ENCODE data around the gene IGFBP7. TPM values are rescaled to one million over a fixed set of nuclear protein-coding genes. Genes with fewer than 3 reads are reported as not detected.

The IGFBP7 gene
- total RNA-seq, 1 donor from 2014 or later = 487 TPM

DNA sequence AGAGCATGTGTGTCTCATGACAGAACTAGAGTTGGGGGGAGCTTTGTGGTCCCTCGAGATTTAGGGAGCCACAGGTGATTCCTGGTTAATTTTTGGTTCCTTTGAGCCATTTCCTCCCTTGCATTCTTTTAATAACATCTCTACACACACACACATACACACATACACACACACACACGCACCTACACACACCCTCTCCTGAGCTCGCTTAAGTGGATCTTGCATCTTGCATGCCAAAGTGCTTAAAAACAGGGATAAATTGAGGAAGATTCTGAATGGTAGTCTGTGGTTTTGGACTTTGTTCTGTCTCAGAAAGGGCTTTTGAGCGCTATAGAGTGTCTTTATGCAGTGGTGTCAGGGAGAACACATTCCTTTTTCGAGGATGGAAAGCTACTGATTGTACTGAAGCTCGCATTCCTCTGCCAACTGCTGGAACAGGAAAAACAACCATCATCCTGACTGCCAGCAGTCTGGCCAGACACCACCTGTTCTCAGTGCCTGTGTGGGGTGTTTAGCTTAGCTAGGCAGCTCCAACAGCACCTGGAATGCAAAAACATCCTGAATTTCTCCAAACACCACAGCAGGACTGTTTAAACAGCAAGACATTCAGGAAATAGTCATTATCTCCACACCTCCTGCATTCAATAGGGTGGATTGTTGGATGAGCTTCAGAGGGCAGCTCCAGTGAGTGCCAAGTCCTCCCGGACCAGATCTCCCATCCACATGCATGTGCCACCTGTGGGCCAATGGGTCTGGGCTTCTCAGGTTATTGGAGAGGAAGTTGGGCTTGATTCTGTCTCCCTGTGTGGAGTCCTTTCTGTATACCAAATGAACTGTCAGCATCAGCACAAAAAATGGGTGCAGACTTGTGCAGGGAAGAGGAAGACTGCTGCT lies 21.9 kb upstream of the IGFBP7 start:
- DNase-seq (ENCODE audit: low spot score) = no peak

DNA sequence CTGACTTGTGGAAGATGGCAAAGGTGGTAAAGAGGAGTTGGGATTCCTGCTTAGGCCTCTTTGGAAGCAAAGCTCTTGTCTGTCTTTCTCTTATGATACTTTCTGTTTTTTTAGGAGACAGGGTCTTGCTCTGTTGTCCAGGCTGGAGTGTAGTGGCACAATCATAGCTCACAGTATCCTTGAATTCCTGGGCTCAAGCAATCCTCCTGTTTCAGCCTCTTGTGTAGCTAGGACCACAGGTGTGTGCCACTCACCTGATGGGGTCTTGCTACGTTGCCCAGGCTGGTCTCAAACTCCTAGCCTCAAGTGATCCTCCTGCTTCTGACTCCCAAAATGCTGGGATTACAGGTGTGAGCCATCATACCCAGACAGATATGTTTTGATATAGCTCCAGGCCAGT lies 19.3 kb upstream of the IGFBP7 start:
- no peak for DNase-seq (ENCODE audit: low spot score)

DNA sequence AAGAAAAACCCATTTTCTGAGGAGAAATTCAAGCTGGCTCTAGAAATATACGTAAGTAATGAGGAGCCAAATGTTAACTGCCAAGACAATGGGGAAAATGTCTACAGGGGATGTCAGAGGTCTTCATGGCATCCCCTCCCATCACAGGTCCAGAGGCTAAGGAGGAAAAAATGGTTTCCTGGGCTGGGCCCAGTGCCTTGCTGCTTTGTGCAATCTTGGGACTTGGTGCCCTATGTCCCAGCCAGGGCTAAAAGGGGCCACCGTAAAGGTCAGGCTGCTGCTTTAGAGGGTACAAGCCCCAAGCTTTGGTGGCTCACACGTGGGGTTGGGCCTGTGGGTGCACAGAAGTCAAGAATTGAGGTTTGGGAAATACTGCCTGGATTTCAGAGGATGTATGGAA lies 17.2 kb upstream of the IGFBP7 start:
- no peak for DNase-seq (ENCODE audit: low spot score)

DNA sequence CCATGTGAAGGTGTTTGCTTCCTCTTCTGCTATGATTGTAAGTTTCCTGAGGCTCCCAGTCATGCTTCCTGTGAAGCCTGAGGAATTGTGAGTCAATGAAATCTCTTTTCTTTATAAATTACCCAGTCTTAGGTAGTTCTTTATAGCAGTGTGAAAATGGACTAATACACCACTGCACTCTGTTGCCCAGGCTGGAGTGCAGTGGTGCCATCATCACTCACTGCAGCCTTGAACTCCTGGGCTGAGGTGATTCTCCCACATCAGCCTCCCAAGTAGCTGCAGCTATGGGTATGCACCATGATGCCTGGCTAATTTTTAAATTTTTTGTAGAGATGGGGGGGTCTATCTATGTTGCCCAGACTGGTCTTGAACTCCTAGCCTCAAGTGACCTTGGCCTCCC lies 15.8 kb upstream of the IGFBP7 start:
- DNase-seq (ENCODE audit: low spot score) = no peak

DNA sequence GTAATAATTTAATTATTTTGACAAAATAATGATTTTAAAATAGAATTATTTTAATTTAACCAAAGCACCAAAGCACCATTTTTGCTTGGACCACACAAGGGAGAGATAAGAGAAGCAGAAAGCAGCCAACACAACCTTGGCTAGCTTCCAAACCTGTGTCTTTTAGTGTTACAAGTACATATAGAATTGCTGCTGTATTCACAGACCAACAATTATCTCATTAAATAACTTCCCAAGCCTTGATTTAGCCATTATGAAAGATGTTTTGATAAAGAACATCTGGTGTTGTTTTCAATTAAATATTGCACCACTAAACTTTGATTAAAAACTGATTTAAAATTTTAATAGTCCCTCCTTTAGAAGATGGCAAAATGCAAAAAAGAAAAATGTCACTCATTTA lies 14.0 kb upstream of the IGFBP7 start:
- no peak for DNase-seq (ENCODE audit: low spot score)

DNA sequence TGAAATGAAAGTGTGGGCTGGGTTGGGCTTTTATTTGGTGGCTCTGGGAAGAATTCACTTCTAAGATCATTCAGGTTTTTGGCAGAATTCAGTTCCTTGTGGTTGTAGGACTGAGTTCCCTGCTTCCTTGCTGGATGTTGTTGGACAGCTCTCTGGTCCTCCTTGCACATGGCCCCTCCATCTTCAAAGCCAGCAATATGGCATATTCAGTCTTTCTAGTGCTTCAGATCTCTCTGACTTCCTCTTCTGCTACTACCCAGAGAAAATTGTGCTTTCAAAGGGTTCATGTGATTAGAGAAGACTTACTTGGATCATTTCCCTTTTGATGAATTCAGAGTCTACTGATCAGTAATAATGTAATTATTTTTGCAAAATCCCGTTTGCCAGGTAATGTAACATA lies 12.8 kb upstream of the IGFBP7 start:
- DNase-seq (ENCODE audit: low spot score) = no peak

DNA sequence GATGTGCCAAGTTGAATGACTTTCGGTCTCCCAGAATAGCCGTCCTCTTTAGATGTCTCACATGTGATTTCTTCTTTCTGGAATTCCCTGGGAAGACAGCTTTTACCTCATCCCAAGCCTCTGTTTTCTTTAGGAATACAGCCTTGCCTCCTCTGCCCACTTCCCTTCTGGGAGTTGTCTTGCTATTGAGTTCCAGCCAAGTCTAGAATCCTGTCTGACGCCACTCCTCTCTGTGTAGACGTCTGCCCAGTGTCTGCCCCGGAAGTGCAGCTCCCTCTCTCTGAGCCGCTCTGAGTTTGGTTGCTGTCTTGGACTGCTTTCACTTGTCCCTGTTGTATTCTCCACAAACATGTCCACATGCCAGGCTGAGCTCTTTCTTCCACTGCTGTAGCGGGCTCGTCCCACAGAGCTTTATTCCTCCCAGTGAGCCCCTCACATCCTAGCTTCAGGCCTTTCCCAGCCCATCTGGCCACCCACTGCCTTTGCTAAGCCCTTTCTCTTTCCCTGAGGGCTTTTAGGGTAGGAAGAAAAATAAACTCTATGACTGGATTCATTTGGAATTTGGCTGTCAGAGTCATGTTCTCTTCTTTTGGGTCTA lies 9.0 kb upstream of the IGFBP7 start:
- peak; percentile 68 for DNase-seq (ENCODE audit: low spot score)

DNA sequence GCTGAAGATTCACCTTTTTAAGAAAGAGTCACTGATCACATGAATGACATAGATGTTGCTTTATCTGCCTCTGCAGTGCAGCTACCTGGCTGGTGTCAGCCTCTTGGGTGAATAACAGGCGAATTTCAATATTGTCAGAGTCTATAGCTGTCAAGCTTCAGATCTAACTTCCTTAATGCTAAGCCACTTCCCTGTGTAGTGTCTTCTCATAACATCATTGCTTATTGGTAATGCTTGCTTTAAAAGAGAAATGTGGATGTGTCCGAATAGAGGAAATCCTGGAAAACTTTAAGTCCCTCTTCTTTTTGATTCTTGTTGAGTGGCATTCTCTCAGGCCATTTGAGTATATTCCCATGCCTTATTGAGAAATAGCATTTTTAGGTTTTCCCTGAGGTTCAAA lies 7.3 kb upstream of the IGFBP7 start:
- no peak for DNase-seq (ENCODE audit: low spot score)

DNA sequence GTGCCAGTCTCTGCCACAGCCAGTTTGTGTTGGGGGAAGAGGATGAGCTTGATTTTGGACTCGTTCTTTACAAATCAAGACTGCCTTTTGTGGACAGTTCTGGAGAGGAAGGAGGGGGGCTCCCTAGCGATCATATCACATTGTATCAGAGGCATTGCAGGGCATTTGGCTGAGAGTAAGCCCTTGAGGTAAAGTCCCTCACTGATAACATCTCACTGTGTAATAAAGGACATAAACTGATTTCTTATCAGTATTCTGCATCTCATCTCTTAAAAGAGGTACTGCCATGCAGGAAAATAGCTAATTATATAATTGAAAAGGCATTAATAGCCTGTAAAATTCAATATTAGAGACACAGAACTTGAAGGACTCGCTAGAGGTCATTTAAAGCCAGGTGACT lies 6.1 kb upstream of the IGFBP7 start:
- no peak for DNase-seq (ENCODE audit: low spot score)

DNA sequence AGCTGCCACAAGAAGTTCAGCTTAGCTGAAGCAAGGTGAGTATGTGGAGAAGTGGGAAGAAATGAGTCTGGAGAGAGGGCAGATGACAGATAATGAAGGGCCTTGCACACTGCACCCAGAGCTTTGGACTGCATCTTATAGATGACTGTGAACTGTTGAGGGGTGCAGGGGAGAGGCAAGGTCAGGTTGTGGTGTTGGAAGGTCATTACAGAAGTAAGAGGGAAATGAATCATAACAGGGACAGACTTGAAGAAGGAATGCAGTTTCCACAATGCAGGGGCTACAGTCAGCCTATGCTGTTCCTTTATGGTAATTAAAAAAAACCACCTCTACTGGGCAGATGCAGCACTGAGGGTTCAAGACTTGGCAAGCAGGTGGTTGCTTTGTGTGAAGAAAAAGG lies 4.8 kb upstream of the IGFBP7 start:
- no peak for DNase-seq (ENCODE audit: low spot score)

DNA sequence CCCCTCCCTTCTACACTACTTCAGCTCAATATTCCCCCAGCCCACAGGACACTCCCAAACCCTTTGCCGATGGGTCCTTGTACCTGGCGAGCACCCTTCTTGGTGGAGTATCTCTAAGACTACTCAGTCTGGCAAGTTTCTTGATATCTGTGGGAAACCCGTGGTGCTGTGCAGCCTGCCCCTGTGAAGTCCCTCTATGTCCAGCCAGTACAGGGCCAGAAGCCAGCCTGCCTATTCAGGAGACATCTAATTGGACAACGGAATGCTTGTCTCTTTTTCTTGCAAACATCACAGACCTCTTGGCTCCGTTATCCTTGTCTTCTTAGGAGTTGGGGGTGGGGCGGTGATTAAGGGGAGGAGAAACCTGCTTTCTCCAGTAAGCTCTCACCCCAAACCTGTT lies 3.7 kb upstream of the IGFBP7 start:
- DNase-seq (ENCODE audit: low spot score) = no peak

DNA sequence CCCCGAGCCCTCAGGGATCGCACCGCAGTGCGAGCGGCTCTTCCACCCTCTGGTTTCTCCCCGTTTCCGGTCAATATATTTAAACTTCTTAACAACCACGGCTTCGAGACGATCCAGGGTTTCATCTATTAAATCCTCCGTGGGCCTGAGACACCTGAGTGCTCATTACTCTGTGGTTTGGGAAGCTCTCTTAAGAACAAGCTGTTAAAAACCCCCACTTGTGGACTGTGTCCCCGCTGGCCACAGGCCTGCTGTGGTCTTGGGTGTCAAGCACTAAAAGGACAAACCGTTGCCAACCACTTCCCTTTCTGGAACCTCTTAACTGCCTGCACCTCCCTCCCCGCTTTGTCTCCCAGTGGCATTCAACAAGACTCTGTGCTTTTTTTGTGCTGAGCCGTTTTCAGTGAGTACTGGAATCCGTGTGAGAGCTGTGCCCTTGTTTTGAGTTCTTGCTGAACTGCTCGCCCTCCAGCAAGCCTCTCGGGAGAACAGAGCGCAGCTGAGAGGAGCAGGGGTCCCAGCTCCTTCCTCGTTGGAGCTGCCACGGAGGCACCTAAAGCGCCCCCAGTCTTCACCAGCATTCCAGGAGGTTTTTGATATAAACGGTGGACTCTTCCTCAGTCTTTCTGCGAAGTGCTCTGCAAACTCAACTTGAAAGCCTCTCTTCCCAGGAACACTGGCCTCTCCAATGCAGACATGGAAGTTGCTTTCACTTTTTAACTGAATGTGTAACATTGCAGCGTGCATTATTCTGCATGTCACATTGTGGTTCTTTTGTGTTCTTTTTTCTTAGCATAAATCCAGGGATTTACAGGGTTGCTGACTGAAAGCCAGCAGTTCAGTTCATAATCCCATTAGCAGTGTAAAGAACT lies 691 bp upstream of the IGFBP7 start:
- peak; percentile 58 for DNase-seq (ENCODE audit: low spot score)

DNA sequence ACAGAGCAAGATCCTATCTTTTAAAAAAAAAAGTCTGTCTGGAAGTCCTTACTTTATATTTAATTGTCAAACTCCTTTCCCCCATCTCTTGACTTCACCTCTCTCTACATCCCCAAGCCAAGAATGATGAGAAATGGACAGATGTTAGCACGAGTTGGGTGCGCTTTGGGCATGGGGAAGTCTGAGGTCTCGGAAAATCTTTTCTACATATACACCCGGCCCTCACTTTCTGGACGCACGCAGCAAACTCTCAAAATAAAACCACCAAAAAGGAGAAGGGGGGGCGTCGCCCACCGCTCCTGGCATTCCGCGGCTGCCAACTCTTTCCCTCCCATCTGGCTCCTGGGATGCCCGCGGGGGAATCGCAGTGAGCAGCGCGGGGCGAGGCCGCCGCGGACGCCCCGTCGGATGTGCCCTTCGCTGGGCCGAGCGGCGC lies 756 bp downstream of the IGFBP7 start:
- no peak for DNase-seq (ENCODE audit: low spot score)

DNA sequence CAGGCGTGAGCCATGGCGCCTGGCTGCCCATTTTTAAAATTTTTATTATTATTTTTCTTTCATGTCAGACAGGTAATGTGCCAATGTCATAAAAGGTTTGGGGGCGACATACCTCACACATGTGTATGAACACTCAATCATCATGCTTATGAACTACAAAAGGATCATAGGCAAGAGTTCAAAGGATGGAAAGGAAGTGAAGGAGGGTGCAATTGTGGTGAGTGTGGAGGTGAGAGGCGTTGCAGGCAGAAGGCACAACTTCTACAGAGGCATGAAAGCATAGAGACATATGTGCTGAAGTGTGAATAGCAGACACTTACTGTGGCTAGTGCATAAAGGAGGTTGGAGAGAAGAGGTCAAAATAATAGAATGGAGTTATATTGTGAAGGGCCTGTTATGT lies 4.0 kb downstream of the IGFBP7 start:
- DNase-seq (ENCODE audit: low spot score) = no peak

DNA sequence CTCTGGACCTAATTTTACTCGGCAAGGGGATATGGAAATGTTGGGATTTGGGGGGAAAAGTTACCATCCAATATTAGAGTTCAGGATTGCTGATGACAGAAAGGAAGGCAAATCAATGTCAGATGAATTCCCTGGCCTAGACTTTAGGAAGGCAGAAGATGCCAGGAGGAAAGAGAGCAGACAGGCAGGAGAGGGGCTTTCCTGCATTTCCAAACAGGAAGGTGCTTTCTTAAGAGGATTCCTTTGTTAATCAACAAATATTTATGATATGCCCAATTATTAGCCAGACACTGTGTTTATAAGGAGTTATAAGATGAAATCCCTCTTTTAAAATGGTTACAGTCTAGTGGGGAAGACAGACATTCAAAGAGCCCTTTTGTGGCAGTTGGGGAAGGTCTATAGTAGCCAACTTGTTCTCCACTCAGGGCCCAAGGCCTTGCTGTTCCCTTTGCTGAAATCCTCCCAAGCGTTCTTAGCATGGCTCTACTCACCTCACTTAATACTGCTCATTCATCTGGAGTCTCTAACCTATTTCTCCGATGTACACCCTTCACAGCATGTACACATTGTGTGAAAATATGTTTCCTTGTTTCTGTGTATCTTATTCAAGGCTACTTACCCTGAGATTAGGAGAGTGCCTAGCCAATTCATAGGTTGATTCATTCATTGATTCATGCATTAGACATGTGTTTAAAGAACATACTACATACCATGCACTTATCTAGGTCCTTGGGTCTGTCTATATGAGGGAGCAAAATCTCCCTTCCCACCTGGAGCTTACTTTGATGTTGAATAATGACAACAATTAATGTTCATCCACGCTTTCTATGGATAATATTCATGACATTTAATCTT lies 5.3 kb downstream of the IGFBP7 start:
- no peak for DNase-seq (ENCODE audit: low spot score)

DNA sequence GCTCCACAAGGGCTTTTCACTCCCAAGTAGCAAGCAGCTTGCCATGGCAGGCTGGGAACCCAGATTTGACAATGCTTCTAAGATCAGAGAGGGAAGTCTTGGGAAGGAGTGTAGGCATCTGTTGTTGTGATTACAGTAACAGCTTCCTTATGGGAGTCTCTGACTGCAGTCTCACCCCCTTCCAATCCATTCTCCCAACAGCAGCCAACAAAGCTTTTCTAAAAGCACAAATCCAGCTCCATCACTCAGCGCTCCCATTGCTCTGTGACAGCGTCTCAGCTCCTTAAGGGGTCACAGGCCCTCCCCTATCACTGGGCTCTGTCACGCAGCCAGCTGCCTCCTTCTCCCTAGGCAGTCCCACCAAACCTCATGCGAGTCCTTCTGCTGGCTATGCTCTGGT lies 7.1 kb downstream of the IGFBP7 start:
- no peak for DNase-seq (ENCODE audit: low spot score)

DNA sequence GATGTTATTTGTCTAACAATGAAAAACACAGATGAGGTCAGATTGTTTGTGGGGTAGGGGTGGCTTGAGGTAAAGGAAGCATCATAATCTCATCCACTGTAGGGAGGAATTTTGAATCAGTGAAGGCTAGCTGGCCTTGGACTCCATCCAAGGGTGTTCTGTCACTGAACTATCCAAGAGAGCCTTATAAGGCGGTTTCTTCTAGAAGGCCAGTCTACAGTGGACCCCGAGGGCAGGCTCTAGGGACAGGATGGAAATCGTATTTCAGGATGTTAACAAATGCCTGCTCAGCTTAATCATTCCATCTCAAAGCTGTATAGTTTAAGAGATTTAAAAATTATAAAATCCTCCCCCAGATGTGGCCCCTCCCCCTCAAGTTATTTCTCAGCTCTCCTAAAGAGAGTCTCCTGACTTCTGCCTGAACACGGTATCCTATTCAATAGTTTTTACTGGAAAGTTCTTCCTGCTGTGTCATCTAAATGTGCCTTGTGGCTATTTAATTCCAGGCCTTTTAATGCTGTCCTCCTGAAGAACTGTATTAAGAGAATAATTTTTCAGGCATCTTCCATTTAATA lies 8.0 kb downstream of the IGFBP7 start:
- peak; percentile 75 for DNase-seq (ENCODE audit: low spot score)

DNA sequence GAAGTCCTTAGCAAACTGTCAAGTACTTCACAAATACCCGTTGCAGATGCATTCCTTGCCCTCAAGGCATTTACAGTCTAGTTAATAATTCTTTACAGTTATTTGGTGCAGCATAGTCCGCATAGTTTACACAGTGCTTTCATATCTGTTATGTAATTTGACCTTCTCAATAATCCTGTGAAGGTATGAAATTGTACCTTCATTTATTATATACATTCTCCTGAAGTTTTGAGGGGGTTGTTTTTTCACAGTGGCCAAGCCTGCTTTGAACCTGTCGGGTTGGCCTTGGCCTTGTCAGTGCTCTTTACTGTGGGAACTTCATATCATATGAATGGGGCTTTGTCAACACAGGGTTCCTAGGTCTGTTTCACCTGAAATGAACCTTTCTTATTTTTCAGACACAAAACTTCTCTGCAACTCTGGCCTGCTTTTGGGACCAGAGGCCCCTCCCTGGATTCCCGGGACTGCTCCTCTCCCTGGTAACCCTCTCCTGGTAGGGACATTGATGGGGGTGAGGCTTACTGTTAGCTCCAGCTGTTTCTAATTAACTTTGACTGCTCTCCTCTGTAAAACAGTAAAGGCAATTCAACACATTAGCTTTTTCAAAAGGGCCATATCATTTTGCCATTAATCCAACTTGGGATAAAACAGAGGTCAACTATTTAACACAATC lies 9.1 kb downstream of the IGFBP7 start:
- DNase-seq (ENCODE audit: low spot score) = no peak

DNA sequence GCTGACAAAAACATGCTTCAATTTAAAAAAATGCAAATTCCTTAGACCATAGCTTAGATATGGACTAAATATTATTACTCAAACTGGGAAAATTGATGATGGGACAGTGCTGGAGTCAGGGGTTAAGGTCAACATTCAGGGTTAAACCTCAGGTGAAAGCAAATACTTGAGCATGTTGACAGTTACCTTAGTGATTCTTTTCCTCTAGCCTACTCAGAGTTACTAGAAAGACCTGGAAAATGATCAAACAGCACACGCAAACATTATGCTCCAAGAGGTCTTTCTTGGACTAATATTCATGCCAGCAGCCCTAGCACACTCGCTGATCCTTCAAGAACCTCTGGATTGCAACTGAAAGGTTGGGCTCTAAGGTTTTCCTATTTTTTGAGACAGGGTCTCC lies 10.8 kb downstream of the IGFBP7 start:
- DNase-seq (ENCODE audit: low spot score) = no peak

DNA sequence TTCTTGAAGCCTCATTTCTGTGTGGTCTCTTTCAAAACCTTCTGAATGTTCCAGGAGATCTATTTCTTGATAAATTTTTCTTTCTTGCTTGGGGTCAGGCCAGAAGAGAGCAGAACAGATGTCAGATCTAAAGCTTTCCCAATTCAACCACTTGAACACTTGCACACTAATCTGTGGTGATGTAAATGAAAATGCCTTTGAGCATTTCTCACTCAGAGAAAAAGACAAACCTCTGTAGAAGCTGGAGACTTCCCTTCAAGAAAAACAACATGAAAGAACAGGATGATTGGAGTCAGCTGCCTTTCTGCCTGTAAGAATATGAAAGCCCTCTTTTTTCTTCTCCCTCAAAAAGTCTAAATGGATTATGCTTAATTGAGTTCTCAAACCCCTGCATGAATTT lies 11.2 kb downstream of the IGFBP7 start:
- DNase-seq (ENCODE audit: low spot score) = no peak

DNA sequence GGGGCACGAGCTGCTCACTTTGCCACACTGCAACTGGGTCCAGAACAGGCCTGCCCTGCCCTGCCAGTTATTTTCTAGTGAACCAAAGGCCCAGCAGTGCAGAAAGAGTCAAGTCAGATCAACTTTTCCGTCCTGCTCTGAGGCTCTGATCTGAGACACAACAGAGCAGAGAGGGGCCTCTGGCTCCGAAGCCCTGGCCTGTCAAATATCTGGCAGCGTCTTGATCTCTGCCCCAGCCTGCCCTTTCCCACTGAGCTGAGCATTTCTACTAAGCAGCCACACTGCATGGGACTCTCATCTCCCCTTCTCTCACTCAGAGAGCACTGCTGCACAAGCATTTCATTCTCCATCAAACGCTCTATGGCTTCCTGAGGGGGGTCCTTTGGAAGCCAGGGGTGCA lies 11.8 kb downstream of the IGFBP7 start:
- no peak for DNase-seq (ENCODE audit: low spot score)
